ENCODE results near the gene BCL2L13.

GRCh38 chr22:17678817-17679385, 40.3 kb downstream of the BCL2L13 start:
- TF ChIP-seq SP1 (IDR thresholded peaks at IDR 0.05) (no peak), FOXM1 (IDR thresholded peaks at IDR 0.05; ENCODE audit: borderline replicate concordance) (no peak)

Data from HEK293T (cell line).